ENCODE data around the gene OR51G2. TPM values are rescaled to one million over a fixed set of nuclear protein-coding genes. Genes with fewer than 3 reads are reported as not detected.

The OR51G2 gene
- total RNA-seq, 3 donors from 2014 or later, result not detected

DNA sequence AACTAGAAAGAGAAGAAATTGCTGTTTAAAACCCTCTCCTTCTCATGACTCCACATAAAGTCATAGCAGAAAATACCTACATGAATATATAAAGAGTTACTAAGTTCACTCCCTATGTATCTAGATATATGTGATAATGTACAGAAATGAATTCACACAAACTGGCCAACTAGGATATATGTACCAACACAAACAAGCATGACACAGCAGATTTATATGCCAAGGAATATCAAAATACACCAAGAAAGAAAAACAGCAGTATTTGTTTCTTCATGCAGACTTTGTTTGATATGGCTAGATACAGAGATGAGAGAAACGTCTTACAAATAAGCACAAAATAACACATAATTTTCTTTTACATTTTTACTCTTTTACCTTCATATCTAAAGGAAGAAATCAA is 3.2 kb upstream of the OR51G2 start:
- TF ChIP-seq POLR2A (IDR thresholded peaks at IDR 0.05), result no peak
- no peak for TF ChIP-seq POLR2AphosphoS5 (IDR thresholded peaks at IDR 0.05)
- TF ChIP-seq, protein P1, sequence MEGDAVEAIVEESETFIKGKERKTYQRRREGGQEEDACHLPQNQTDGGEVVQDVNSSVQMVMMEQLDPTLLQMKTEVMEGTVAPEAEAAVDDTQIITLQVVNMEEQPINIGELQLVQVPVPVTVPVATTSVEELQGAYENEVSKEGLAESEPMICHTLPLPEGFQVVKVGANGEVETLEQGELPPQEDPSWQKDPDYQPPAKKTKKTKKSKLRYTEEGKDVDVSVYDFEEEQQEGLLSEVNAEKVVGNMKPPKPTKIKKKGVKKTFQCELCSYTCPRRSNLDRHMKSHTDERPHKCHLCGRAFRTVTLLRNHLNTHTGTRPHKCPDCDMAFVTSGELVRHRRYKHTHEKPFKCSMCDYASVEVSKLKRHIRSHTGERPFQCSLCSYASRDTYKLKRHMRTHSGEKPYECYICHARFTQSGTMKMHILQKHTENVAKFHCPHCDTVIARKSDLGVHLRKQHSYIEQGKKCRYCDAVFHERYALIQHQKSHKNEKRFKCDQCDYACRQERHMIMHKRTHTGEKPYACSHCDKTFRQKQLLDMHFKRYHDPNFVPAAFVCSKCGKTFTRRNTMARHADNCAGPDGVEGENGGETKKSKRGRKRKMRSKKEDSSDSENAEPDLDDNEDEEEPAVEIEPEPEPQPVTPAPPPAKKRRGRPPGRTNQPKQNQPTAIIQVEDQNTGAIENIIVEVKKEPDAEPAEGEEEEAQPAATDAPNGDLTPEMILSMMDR (IDR thresholded peaks at IDR 0.05), result no peak
- Histone ChIP-seq H3K4me1 (no peaks in the 10 kb centered on the region), H3K27ac (no peak overlapping the region), H3K27me3 (no peaks in the 10 kb centered on the region), H3K36me3 (no peaks in the 10 kb centered on the region), H3K9me3 (no peaks in the 10 kb centered on the region), H3K4me3 (no peak overlapping the region)
- DNase-seq (ENCODE audit: low spot score in 2 of 2), result no peak
- intact Hi-C loops (cut with DNase I; ENCODE audit: low total_unique reads), result no loop called here

DNA sequence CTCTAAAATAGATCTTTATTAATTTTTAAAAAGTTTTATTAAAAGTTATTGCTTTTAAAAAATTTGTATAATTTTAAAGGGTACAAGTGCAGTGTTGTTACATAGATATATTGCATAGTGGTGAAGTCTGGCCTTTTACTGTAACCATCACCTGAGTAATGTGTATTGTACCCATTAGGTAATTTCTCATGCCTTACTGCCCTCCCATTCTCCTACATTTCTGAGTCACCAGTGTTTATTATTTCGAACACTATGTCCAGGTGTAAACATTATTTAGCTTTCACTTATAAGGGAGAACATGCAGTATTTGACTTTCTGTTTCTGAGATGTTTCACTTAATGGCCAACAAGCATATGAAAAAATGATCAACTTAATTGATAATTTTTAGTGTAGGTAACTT is 2.6 kb upstream of the OR51G2 start:
- Histone ChIP-seq H3K4me3 (no peak overlapping the region), H3K9me3 (no peaks in the 10 kb centered on the region), H3K27me3 (no peaks in the 10 kb centered on the region), H3K27ac (no peak overlapping the region), H3K36me3 (no peaks in the 10 kb centered on the region), H3K4me1 (no peaks in the 10 kb centered on the region)
- no peak for DNase-seq (ENCODE audit: low spot score in 2 of 2)
- TF ChIP-seq POLR2A (IDR thresholded peaks at IDR 0.05), result no peak
- no peak for TF ChIP-seq POLR2AphosphoS5 (IDR thresholded peaks at IDR 0.05)
- TF ChIP-seq, protein P1 (IDR thresholded peaks at IDR 0.05), result no peak
- intact Hi-C loops (cut with DNase I; ENCODE audit: low total_unique reads), result no loop called here

DNA sequence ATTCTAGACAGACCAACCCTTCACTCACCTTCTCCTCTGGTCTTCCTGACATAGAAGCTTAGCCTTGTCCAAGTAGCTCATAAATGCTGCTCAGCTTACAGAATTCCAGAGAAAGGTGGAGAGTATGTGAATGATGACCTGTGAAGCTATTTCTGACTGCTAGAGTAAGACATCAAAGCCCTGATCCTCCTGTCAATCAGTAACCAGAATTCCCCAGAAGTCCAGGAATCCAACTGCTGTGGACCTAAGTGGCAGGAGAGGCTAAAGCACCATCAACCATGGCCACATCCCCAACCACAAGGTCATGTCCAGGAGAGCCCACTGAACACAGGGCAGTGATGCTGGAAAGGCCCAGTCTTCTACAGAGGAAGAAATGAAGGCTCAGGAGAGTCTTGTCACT is 2.6 kb downstream of the OR51G2 start:
- Histone ChIP-seq H3K9me3 (no peaks in the 10 kb centered on the region), H3K36me3 (no peaks in the 10 kb centered on the region), H3K27me3 (no peaks in the 10 kb centered on the region), H3K27ac (no peak overlapping the region), H3K4me3 (no peak overlapping the region), H3K4me1 (no peaks in the 10 kb centered on the region)
- intact Hi-C loops (cut with DNase I; ENCODE audit: low total_unique reads), result no loop called here
- TF ChIP-seq, protein P1 (IDR thresholded peaks at IDR 0.05), result no peak
- TF ChIP-seq POLR2AphosphoS5 (IDR thresholded peaks at IDR 0.05) (no peak), POLR2A (IDR thresholded peaks at IDR 0.05) (no peak)
- no peak for DNase-seq (ENCODE audit: low spot score in 2 of 2)

DNA sequence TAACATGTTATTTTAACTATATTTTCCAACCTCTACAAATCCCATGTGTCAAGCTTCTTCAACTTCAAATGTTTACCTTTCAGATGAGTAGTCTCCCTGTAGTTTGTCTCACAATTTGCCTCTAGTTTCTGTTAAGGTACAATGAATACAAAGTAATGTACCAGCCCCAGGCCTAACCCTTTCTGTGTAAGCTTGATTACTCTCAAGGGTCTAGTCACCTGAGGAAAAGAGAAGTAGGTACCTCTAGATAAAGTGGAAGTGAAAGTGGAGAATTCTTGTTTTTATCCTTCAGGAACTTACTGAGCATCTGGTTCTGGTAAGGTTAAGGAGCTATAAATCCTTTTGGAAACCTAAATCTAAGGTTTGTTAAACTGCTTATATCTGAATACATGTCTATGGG is 15.7 kb downstream of the OR51G2 start, which contains the start of gene OR51A7:
Gene OR51A7, plus strand, starts transcription at position 300 of the 400 bp plus-strand sequence. CDS start 3,587 bp downstream, outside the sequence.
- H3K4me1 ChIP-seq, result no peaks in the 10 kb centered on the region
- no peaks in the 10 kb centered on the region for H3K36me3 ChIP-seq
- H3K9me3 ChIP-seq, result no peaks in the 10 kb centered on the region
- intact Hi-C loops (cut with DNase I; ENCODE audit: low total_unique reads), result loop anchor here (2.0 kb wide), 1 partner anchor 41 kb away; no protein-coding TSS in a partner anchor
- no peak within 1 kb of the TSS for H3K4me3 ChIP-seq
- DNase-seq (ENCODE audit: low spot score in 2 of 2), result no peak
- H3K27ac ChIP-seq, result no peak within 1 kb of the TSS
- no peak for TF ChIP-seq POLR2AphosphoS5 (IDR thresholded peaks at IDR 0.05)
- TF ChIP-seq, protein P1 (IDR thresholded peaks at IDR 0.05), result no peak
- TF ChIP-seq POLR2A (IDR thresholded peaks at IDR 0.05), result no peak
- H3K27me3 ChIP-seq, result no peaks in the 10 kb centered on the region

DNA sequence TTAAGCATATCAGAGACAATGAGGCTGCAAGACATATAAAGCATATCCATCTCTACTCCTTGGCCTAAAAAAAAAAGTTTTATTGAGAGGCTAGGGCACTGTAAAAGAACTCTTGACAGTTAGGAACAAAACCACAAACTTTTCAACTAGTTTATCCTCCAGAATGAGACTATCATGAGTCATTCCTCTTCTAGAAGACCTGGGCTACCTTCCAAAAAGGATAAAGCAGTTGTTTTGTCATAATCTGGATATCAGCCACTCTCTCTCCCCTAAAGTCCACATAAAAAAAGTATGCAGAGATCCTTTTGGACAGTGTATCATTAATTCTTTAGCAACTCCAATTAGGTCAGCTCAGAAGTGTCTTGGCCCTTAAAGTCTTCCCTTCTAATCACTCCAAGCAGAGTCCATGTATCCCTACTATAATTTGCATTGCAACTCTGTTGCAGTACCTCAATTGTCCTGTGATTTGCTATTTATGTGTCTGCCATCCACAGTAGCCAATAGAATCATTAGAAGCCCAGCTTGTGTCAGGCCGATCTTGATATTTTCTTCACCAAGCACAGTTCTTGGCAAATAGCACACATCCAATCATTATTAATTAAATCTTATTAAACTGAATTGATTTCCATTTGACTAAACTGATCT is 27.0 kb downstream of the OR51G2 start:
- no peak for DNase-seq (ENCODE audit: low spot score in 2 of 2)
- intact Hi-C loops (cut with DNase I; ENCODE audit: low total_unique reads), result no loop called here
- Histone ChIP-seq H3K27ac (no peak overlapping the region), H3K9me3 (no peaks in the 10 kb centered on the region), H3K27me3 (no peaks in the 10 kb centered on the region), H3K36me3 (no peaks in the 10 kb centered on the region), H3K4me1 (no peaks in the 10 kb centered on the region), H3K4me3 (no peak overlapping the region)
- TF ChIP-seq POLR2AphosphoS5 (IDR thresholded peaks at IDR 0.05) (no peak), POLR2A (IDR thresholded peaks at IDR 0.05) (no peak)
- TF ChIP-seq, protein P1 (IDR thresholded peaks at IDR 0.05), result no peak
